Measurements from ENCODE around the gene RDH5. TPM values are rescaled to one million over a fixed set of nuclear protein-coding genes. Genes with fewer than 3 reads are reported as not detected.

RDH5 gene
- total RNA-seq, 1 donor from 2014 or later, result 14.1 TPM

- no peak for DNase-seq (ENCODE audit: extremely low spot score, unreplicated experiment)
- Mint-ChIP-seq H3K27ac (no peak overlapping the region), H3K9me3 (no peaks in the 10 kb centered on the region), H3K4me3 (no peak overlapping the region), H3K27me3 (peaks cover 28% of the 10 kb centered on the region), H3K4me1 (ENCODE audit: unreplicated experiment) (peaks cover 3% of the 10 kb centered on the region), H3K36me3 (peaks cover 3% of the 10 kb centered on the region)
- TF ChIP-seq CTCF (conservative IDR thresholded peaks at IDR 0.05), result no peak
These were observed 33.7 kb upstream of the RDH5 start for GRCh38 chr12:55686366-55687010.

- Mint-ChIP-seq H3K9me3 (no peaks in the 10 kb centered on the region), H3K36me3 (peaks cover 3% of the 10 kb centered on the region), H3K27ac (no peak overlapping the region), H3K4me3 (no peak overlapping the region), H3K27me3 (peaks cover 19% of the 10 kb centered on the region), H3K4me1 (ENCODE audit: unreplicated experiment) (no peaks in the 10 kb centered on the region)
- DNase-seq (ENCODE audit: extremely low spot score, unreplicated experiment), result no peak
- TF ChIP-seq CTCF (conservative IDR thresholded peaks at IDR 0.05), result no peak
These were observed 32.4 kb upstream of the RDH5 start for GRCh38 chr12:55687746-55688145.

GRCh38 chr12:55688716-55689655 lies 31.2 kb upstream of the RDH5 start:
- H3K4me3 Mint-ChIP-seq, result no peak overlapping the region
- H3K9me3 Mint-ChIP-seq, result no peaks in the 10 kb centered on the region
- H3K4me1 Mint-ChIP-seq (ENCODE audit: unreplicated experiment), result no peaks in the 10 kb centered on the region
- H3K27ac Mint-ChIP-seq, result no peak overlapping the region
- TF ChIP-seq CTCF (conservative IDR thresholded peaks at IDR 0.05), result no peak
- H3K36me3 Mint-ChIP-seq, result peaks cover 3% of the 10 kb centered on the region
- H3K27me3 Mint-ChIP-seq, result peaks cover 11% of the 10 kb centered on the region
- no peak for DNase-seq (ENCODE audit: extremely low spot score, unreplicated experiment)

- Mint-ChIP-seq H3K27ac (no peak overlapping the region), H3K4me1 (ENCODE audit: unreplicated experiment) (no peaks in the 10 kb centered on the region), H3K36me3 (peaks cover 3% of the 10 kb centered on the region), H3K4me3 (no peak overlapping the region), H3K9me3 (no peaks in the 10 kb centered on the region), H3K27me3 (no peaks in the 10 kb centered on the region)
- DNase-seq (ENCODE audit: extremely low spot score, unreplicated experiment), result no peak
- TF ChIP-seq CTCF (conservative IDR thresholded peaks at IDR 0.05), result no peak
These were observed 27.4 kb upstream of the RDH5 start for GRCh38 chr12:55692631-55693322.

- H3K27me3 Mint-ChIP-seq, result no peaks in the 10 kb centered on the region
- no peak for DNase-seq (ENCODE audit: extremely low spot score, unreplicated experiment)
- H3K4me1 Mint-ChIP-seq (ENCODE audit: unreplicated experiment), result no peaks in the 10 kb centered on the region
- H3K36me3 Mint-ChIP-seq, result peaks cover 3% of the 10 kb centered on the region
- no peak overlapping the region for H3K27ac Mint-ChIP-seq
- no peak overlapping the region for H3K4me3 Mint-ChIP-seq
- no peaks in the 10 kb centered on the region for H3K9me3 Mint-ChIP-seq
- TF ChIP-seq CTCF (conservative IDR thresholded peaks at IDR 0.05), result no peak
These were observed 26.6 kb upstream of the RDH5 start for GRCh38 chr12:55693323-55694187.

All from type B pancreatic cell (in vitro differentiated cells).